HepG2 (cell line): Measurements from ENCODE around the gene ULK4. TPM values are rescaled to one million over a fixed set of nuclear protein-coding genes. Genes with fewer than 3 reads are reported as not detected.

ENCODE experiments used
- ATAC-seq: fragments of 200-7000 bp; cut with Tn5 transposase; 3 replicates; pipeline ENCODE4 v1.9.1; 2020; ENCODE audit warnings: mild to moderate bottlenecking, moderate library complexity
- BruUV-seq: library from RNA; stranded (reverse); fragments of 400-500 nt; replicated peaks from 2 replicates; lab custom pipeline; 2021; lab: Mats Ljungman, UMichigan
- CTCF ChIA-PET: fragments of 300-600 bp; formaldehyde crosslinking; extraction: SDS; loops from one replicate; lab custom pipeline; 2021; ENCODE audit warnings: low total read pairs, inconsistent platforms, low intra/inter-chr PET ratio; lab: Yijun Ruan, JAX
- POLR2A ChIA-PET: fragments of 350-600 bp; sonication (Branson Sonifier 250); formaldehyde crosslinking; loops from one replicate; lab custom pipeline; 2020; ENCODE audit warnings: antibody characterized with exemption, inconsistent platforms; lab: Yijun Ruan, JAX
- DNase-seq: peaks from one replicate; pipeline ENCODE4 v3.0.0-alpha.2; 2015; ENCODE audit warnings: low spot score
- FAIRE-seq: peaks from 3 replicates; lab custom pipeline; 2011; peaks lifted over from hg19 to GRCh38; lab: Jason Lieb, UNC
- H2AFZ ChIP-seq: one replicate; pipeline ENCODE4 v1.6.1; 2011; ENCODE audit warnings: low read length, inconsistent platforms
- H3K27ac ChIP-seq: fragments of 300-600 bp; 3 replicates; pipeline ENCODE4 v1.8.0; 2011; ENCODE audit warnings: mixed run types, mild to moderate bottlenecking, mixed read lengths, low read length, inconsistent platforms; ENCODE audit not compliant: insufficient read depth; ENCODE audit errors: extremely low read length
- H3K27me3 ChIP-seq, 2 experiments: fragments of 200-600 bp in 1 of 2; 2 replicates in 1 of 2; 3 replicates in 1 of 2; pipeline versions ENCODE4 v1.6.0 to v1.8.0; 2011; ENCODE audit warnings: low read length in 2 of 2, mild to moderate bottlenecking in 2 of 2, moderate library complexity in 2 of 2, inconsistent platforms in 1 of 2; ENCODE audit not compliant: insufficient read depth in 2 of 2, control insufficient read depth in 1 of 2
- H3K36me3 ChIP-seq, 2 experiments: fragments of 200-600 bp in 1 of 2; replicated peaks in 1 of 2; 2 replicates in 1 of 2; 3 replicates in 1 of 2; pipeline versions ENCODE4 v1.5.1 to v1.8.0; 2011; ENCODE audit warnings: low read length in 2 of 2, inconsistent platforms in 1 of 2; ENCODE audit not compliant: insufficient read depth in 2 of 2, control insufficient read depth in 1 of 2
- H3K4me1 ChIP-seq: 2 replicates; pipeline ENCODE4 v1.5.1; 2012; ENCODE audit warnings: low read length, inconsistent platforms; ENCODE audit not compliant: insufficient read depth
- H3K4me2 ChIP-seq: 2 replicates; pipeline ENCODE4 v1.6.0; 2011; ENCODE audit warnings: low read depth, low read length, inconsistent platforms
- H3K4me3 ChIP-seq, 3 experiments: fragments of 200-600 bp in 1 of 3; sonication (generic), shearing (Covaris generic) in 1 of 3; replicated peaks in 1 of 3; 2 replicates each; pipeline ENCODE4 v1.5.1; 2011 to 2016; ENCODE audit warnings: low read length in 3 of 3, inconsistent platforms in 2 of 3, low read depth in 2 of 3, mild to moderate bottlenecking in 2 of 3, control low read depth in 1 of 3, mixed read lengths in 1 of 3; ENCODE audit not compliant: insufficient read depth in 1 of 3
- H3K79me2 ChIP-seq: one replicate; pipeline ENCODE4 v1.6.1; 2011; ENCODE audit warnings: low read length, inconsistent platforms; ENCODE audit not compliant: insufficient read depth
- H3K9ac ChIP-seq: 2 replicates; pipeline ENCODE4 v1.6.0; 2011; ENCODE audit warnings: mild to moderate bottlenecking, low read depth, low read length, inconsistent platforms; ENCODE audit not compliant: insufficient read depth
- H3K9me3 ChIP-seq: 2 replicates; pipeline ENCODE4 v1.5.1; 2012; ENCODE audit warnings: mild to moderate bottlenecking, low read length
- H4K20me1 ChIP-seq: 2 replicates; pipeline ENCODE4 v1.6.0; 2011; ENCODE audit warnings: inconsistent platforms, mild to moderate bottlenecking, low read length, moderate library complexity; ENCODE audit not compliant: insufficient read depth
- BCLAF1 ChIP-seq: fragments of 450-650 bp; IDR thresholded peaks from 2 replicates; pipeline ENCODE4 v1.6.1; 2017; ENCODE audit warnings: mild to moderate bottlenecking
- FOSL1 ChIP-seq: sonication (generic); formaldehyde crosslinking; IDR thresholded peaks from 2 replicates; pipeline ENCODE4 v1.9.0; 2021; ENCODE audit warnings: missing genetic modification reagents, borderline replicate concordance
- JUN ChIP-seq: sonication (generic); formaldehyde crosslinking; IDR thresholded peaks from 2 replicates; pipeline ENCODE4 v1.4.0; 2020; ENCODE audit warnings: mild to moderate bottlenecking, missing genetic modification reagents
- MATR3 ChIP-seq: sonication (generic); formaldehyde crosslinking; IDR thresholded peaks from 2 replicates; pipeline ENCODE4 v1.4.0; 2020; ENCODE audit warnings: missing genetic modification reagents
- REPIN1 ChIP-seq: sonication (generic); formaldehyde crosslinking; IDR thresholded peaks from 2 replicates; pipeline ENCODE4 v1.8.0; 2022; ENCODE audit warnings: missing genetic modification reagents, low read depth, mild to moderate bottlenecking, borderline replicate concordance
- RFX5 ChIP-seq: IDR thresholded peaks from 2 replicates; pipeline ENCODE4 v1.6.1; 2011; ENCODE audit warnings: low read depth, low read length, improper control_type of control experiment
- RFXANK ChIP-seq: IDR thresholded peaks from 2 replicates; pipeline ENCODE4 v1.6.1; 2016
- TBP ChIP-seq: sonication (generic); formaldehyde crosslinking; IDR thresholded peaks from 2 replicates; pipeline ENCODE4 v1.5.0; 2020; ENCODE audit warnings: missing genetic modification reagents
- THAP11 ChIP-seq: IDR thresholded peaks from 2 replicates; pipeline ENCODE4 v1.6.1; 2016; ENCODE audit warnings: missing biosample characterization, missing genetic modification reagents
- ZC3H13 ChIP-seq: sonication (generic); formaldehyde crosslinking; IDR thresholded peaks from 2 replicates; pipeline ENCODE4 v1.8.1; 2023; ENCODE audit warnings: mild to moderate bottlenecking, missing genetic modification reagents, moderate library complexity
- ZNF335 ChIP-seq: sonication (generic); formaldehyde crosslinking; IDR thresholded peaks from 2 replicates; pipeline ENCODE4 v1.4.0; 2020; ENCODE audit warnings: missing genetic modification reagents
- ZNF407 ChIP-seq: sonication (generic); formaldehyde crosslinking; IDR thresholded peaks from one replicate; pipeline ENCODE4 v1.5.1; 2020; ENCODE audit warnings: mild to moderate bottlenecking, missing genetic modification reagents; ENCODE audit errors: not compliant biosample characterization
- ZNF460 ChIP-seq: sonication (generic); formaldehyde crosslinking; IDR thresholded peaks from 2 replicates; pipeline ENCODE4 v1.5.1; 2020; ENCODE audit warnings: missing genetic modification reagents, mild to moderate bottlenecking, borderline replicate concordance
- ZNF792 ChIP-seq: IDR thresholded peaks from 2 replicates; pipeline ENCODE4 v1.6.1; 2016
- WGBS: methylation state at CpG from one replicate; pipeline ENCODE4 v1.1.6; 2017; ENCODE audit warnings: low lambda C conversion rate; 5-methylcytosine and 5-hydroxymethylcytosine counted together
- in situ Hi-C: cut with HindIII; loops from 2 replicates; pipeline ENCODE4 v1.10.0; 2017; ENCODE audit warnings: low pct_unique_long_range_greater_than_20kb; ENCODE audit not compliant: extremely low pct_ligation_motif_present
- intact Hi-C: fragments of 100-400 bp; cut with micrococcal nuclease; formaldehyde crosslinking; loops from one replicate; pipeline ENCODE4 v1.10.0; 2022; ENCODE audit not compliant: unreplicated experiment
- polyA plus RNA-seq, 8 experiments: library from polyadenylated mRNA; depleted of rRNA in 3 of 8; stranded (reverse) in 7 of 8; unstranded in 1 of 8; fragments of >200 nt; fragmentation: Illumina TruSeq in 4 of 8; extraction: Trizol in 4 of 8; gene quantifications; 2 replicates each; pipeline versions ENCODE4 v1.2.1 to v1.2.3, GENCODE V29; 2011 to 2016; ENCODE audit warnings: low read depth in 4 of 8, missing spikeins in 1 of 8, mixed read lengths in 1 of 8; ENCODE audit not compliant: insufficient read depth in 1 of 8
- total RNA-seq, 5 experiments: library from RNA; depleted of rRNA; stranded (reverse); fragments of >200 nt; fragmentation: Illumina TruSeq; extraction: Trizol; gene quantifications; 2 replicates each; pipeline ENCODE4 v1.2.3, GENCODE V29; 2016; ENCODE audit warnings: low read depth in 1 of 5

Gene ULK4
- total and polyA plus RNA-seq, 2 of the 13 experiments (the other 11 are each of a cell fraction or from before 2014, with no cell fraction given), result 6.7 to 11.8 TPM

- H3K4me3 ChIP-seq, result no peak overlapping the region
- H3K4me1 ChIP-seq, result peaks cover 7% of the 10 kb centered on the region; the same call in 1 of the 2 replicates
- ATAC-seq, result no peak
- TF ChIP-seq ZC3H13 (CRISPR knock-in tag) (no peak), BCLAF1 (no peak), REPIN1 (CRISPR knock-in tag) (no peak), JUN (CRISPR knock-in tag) (no peak), ZNF460 (no peak), RFXANK (no peak), FOSL1 (CRISPR knock-in tag) (no peak), ZNF792 (CRISPR knock-in tag) (no peak), MATR3 (CRISPR knock-in tag) (no peak), ZNF407 (CRISPR knock-in tag) (no peak), ZNF335 (CRISPR knock-in tag) (no peak), RFX5 (no peak), THAP11 (no peak), TBP (CRISPR knock-in tag) (no peak)
- no peak for FAIRE-seq
- intact Hi-C loops, result no loop called here
- no TSS peak for BruUV-seq
- CTCF ChIA-PET, result no interaction called here
- H3K79me2 ChIP-seq, result no peaks in the 10 kb centered on the region
- no peaks in the 10 kb centered on the region for H3K9me3 ChIP-seq
- POLR2A ChIA-PET, result no interaction called here
- in situ Hi-C loops, result no loop called here
- no peaks in the 10 kb centered on the region for H4K20me1 ChIP-seq
- no peak overlapping the region for H3K27ac ChIP-seq
- H3K4me2 ChIP-seq, result no peak overlapping the region
- no peak for DNase-seq
- no peaks in the 10 kb centered on the region for H3K27me3 ChIP-seq
- WGBS, result 81% methylated on average over 2 of the region's 2 CpGs
- 0 out of 5 replicates have a peak, but pooled peaks cover 0 to 5% of the 10 kb centered on the region in 2 experiments for H3K36me3 ChIP-seq
- H3K9ac ChIP-seq, result no peak overlapping the region
- no peak overlapping the region for H2AFZ ChIP-seq
These were observed 61.6 kb downstream of the ULK4 start for GRCh38 chr3:41900265-41900664.
